ENCODE results near the gene PRKAR1A.
"Not testable (repeated sequence)": the region's sequence is repeated elsewhere in the genome, so short reads cannot be mapped to it uniquely, and the experiment has no call there.

The PRKAR1A gene

DNA sequence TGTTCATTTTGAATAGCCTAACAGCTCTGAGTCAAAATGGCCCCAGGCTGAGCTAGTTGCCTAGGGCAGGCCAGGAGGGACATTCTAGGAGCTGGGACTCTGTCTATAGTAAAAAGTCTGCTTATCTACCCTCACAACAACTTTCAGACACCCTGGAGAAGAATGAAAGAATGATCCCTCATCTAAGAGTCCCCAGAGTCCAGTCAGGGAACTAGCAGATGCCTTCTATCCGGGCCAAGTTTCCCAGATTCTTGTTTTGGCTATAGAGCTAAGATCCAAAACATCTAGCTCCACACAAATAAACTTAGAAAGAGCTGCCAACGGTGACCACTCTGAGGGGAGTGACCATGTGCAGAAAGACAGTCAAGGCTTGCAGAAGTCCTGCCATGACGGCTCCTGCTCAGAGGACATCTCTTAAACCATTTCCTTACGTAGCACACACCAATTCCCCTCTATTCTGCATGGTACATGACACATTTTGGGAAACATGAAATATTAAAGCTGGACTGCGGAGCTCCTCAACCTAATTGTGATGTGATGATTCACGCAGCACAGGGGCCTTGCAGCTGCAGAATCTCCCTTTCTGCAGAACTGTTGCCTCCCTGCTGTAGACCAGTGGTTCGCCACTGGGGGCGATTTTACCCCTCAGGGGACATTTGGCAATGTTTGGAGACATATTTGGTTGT, 64.7 kb downstream of the PRKAR1A start:
- TF ChIP-seq CTCF (IDR thresholded peaks at IDR 0.05; ENCODE audit: control insufficient read depth, extremely low read depth, insufficient read depth) = no peak
- no peak overlapping the region for H3K4me3 ChIP-seq (ENCODE audit: low read depth, low read length)
- no peak for DNase-seq (ENCODE audit: low read depth)

DNA sequence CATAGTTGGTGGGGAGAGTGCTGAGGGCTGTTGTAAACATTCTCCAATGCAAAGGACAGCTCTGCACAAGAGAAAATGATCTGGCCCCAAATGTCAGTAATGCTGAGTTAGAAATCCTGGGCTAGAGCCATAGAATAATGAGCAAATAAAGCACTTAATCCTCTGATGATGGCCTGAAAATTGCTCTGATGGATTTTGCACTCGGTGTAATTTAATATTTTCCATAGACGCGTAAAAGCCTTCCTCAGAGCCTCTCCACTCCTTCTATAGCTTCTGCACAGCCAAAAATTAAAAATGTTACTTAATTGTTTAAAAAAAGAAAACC, 65.2 kb downstream of the PRKAR1A start:
- no peak for DNase-seq (ENCODE audit: low read depth)
- H3K4me3 ChIP-seq (ENCODE audit: low read depth, low read length) = no peak overlapping the region
- no peak for TF ChIP-seq CTCF (IDR thresholded peaks at IDR 0.05; ENCODE audit: control insufficient read depth, extremely low read depth, insufficient read depth)

DNA sequence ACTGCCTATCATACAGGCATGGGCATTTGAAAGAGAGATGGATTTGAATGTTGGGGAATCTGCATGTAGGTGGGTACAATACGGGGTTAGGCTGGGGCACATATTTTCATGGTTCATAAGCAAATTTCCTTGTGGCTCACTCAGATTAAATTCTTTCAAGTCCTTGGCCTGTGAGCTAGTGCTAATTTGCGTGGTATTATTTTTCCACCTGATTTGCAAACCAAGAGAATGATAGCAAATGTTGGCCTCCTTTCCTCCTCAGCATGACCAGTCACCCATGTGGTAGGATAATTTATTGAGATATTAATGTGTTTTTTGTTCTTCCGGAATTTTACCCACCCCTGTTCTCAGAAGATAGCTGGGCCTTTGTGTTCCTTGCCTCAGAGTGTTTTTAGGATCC, 66.0 kb downstream of the PRKAR1A start:
- no peak overlapping the region for H3K4me3 ChIP-seq (ENCODE audit: low read depth, low read length)
- DNase-seq (ENCODE audit: low read depth) = no peak
- TF ChIP-seq CTCF (IDR thresholded peaks at IDR 0.05; ENCODE audit: control insufficient read depth, extremely low read depth, insufficient read depth) = no peak

GRCh38 chr17:68579194-68579927, 67.1 kb downstream of the PRKAR1A start:
- DNase-seq (ENCODE audit: low read depth) = no peak
- no peak for TF ChIP-seq CTCF (IDR thresholded peaks at IDR 0.05; ENCODE audit: control insufficient read depth, extremely low read depth, insufficient read depth)
- no peak overlapping the region for H3K4me3 ChIP-seq (ENCODE audit: low read depth, low read length)

GRCh38 chr17:68580236-68580770, 68.1 kb downstream of the PRKAR1A start:
- H3K4me3 ChIP-seq (ENCODE audit: low read depth, low read length) = no peak overlapping the region
- DNase-seq (ENCODE audit: low read depth) = no peak
- TF ChIP-seq CTCF (IDR thresholded peaks at IDR 0.05; ENCODE audit: control insufficient read depth, extremely low read depth, insufficient read depth) = no peak

DNA sequence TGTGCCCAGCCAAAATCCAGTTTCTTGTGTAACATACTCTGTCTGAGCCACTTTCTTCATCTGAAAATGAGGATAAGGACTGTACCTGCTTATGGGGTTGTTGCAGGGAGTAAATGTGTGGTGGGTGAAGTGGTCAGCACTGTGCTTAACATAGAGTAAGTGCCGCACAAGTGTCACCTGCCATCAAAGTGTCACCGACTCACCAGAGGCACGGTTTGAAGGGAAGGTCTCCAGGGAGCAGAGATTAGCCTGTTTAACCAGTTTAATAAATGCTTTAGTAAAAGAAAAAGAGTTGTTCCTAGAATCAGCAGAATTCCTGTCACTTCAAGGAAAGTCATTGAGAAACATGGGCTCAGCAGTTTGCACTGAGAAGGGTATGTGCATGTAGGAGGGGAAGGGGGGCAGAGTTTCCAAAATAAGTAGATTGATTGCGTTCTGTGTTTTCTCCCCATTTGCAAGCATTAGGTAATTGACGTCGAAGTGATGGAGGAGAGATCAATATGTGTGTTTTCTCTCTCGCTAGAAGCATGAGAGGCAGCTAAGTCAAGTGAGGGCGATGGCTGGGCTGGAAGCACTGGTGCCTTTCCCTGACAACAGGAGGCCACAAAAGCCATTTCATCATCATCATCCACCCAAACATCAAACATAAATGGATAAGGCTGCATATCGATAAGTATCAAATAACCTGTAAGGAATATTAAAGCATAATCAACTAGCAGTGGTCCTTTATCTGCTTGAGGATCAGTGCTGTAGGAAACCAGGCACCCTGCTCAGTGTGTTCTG, 69.8 kb downstream of the PRKAR1A start:
- H3K4me3 ChIP-seq (ENCODE audit: low read depth, low read length) = no peak overlapping the region
- no peak for TF ChIP-seq CTCF (IDR thresholded peaks at IDR 0.05; ENCODE audit: control insufficient read depth, extremely low read depth, insufficient read depth)
- no peak for DNase-seq (ENCODE audit: low read depth)

- not testable (repeated sequence) for DNase-seq (ENCODE audit: low read depth); H3K4me3 ChIP-seq (ENCODE audit: low read depth, low read length)
Measured at GRCh38 chr17:68582867-68583266, 70.6 kb downstream of the PRKAR1A start.

Measured in LNCaP clone FGC (cell line).